ENCODE data around the gene MAP2.

DNA sequence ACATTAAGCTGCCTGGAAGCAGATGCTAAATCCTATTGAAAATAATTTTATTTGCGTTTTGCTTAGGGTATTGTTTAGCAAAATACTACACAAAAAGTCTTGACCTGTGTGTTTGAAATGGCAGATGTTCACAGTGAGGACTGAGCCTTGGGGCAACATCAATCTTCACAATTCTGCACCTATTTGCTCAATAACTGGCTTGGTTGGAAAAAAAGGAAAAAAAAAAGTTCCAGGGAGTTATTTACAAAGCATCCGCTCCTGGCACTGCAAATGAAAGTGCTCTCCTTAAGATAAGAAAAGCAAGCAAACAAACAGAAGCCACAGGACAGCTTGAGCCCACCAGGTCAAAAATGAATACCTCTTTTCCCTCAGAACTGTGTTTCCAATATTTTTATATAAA, 77.7 kb downstream of the MAP2 start:
- no peak for TF ChIP-seq CTCF (IDR thresholded peaks at IDR 0.05)
- no peak for TF ChIP-seq POLR2A (IDR thresholded peaks at IDR 0.05)

Measured in ovary (tissue), 3 donors.